HAP-1 (cell line): ENCODE measurements around the gene RPP25L.

Source experiments
- DNase-seq, 2 experiments: peaks; one replicate each; pipeline ENCODE4 v3.0.0-alpha.2; 2016 to 2020; ENCODE audit warnings: low spot score in 2 of 2
- H3K27me3 ChIP-seq: fragments of 250-450 bp; sonication (Bioruptor Pico); 2 replicates; pipeline ENCODE4 v1.5.1; 2020; ENCODE audit warnings: low read depth, mild to moderate bottlenecking, moderate library complexity
- H3K36me3 ChIP-seq: fragments of 250-450 bp; sonication (Bioruptor Pico); replicated peaks from 2 replicates; pipeline ENCODE4 v1.5.1; 2020; ENCODE audit warnings: mild to moderate bottlenecking
- H3K4me1 ChIP-seq: fragments of 250-450 bp; sonication (Bioruptor Pico); 2 replicates; pipeline ENCODE4 v1.5.1; 2020; ENCODE audit warnings: mild to moderate bottlenecking
- H3K4me3 ChIP-seq: fragments of 250-450 bp; sonication (Bioruptor Pico); 2 replicates; pipeline ENCODE4 v1.5.1; 2020; ENCODE audit warnings: mild to moderate bottlenecking, moderate library complexity
- H3K9me3 ChIP-seq: fragments of 250-450 bp; sonication (Bioruptor Pico); 2 replicates; pipeline ENCODE4 v1.5.1; 2020; ENCODE audit warnings: mild to moderate bottlenecking, moderate library complexity
- in situ Hi-C: fragments of 300-500 bp; cut with MboI; formaldehyde crosslinking; loops from 3 replicates; pipeline ENCODE4 v1.14.3; 2020; ENCODE audit warnings: low sequenced_read_pairs, inconsistent platforms, mixed read lengths

The RPP25L gene

DNA sequence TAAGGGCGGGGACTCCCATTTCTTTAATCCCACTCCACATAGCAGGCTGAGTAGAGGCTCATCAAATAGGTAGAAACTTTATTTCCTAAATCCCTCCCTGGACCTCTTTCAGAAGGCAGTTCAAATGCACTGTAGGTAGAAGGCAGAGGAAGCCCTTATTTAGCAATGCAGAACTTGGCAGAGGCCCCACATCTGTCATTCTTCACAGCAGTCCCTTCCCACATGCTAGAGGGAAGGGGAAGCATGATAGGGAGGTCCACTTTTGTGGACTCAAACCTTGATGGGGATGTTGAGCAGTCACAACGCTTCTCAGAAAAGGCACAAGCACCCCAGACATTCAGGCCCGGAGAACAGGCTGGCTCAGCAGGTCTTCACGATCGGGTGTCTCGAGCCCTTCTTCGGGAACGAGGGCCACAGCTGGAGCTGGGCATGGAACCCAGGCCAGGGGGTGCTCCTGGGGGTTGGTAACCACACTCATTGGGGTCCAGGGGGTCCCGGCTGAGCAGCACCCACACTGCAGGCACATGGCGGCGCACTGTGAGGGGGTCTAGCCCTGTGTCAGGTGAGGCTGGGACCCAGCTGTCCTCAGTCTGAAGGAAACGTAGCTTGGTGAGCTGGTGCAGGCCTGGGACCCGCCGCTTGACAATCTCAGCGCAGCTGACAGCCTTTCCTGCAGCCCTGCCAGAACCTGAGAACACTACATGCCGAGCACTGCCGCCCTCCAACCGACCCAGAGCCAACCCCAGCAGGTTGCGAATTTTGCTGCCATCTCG lies 1.3 kb downstream of the RPP25L start:
- Histone ChIP-seq H3K9me3 (no peaks in the 10 kb centered on the region), H3K36me3 (peaks cover 19% of the 10 kb centered on the region; the same call in 1 of the 2 replicates), H3K4me1 (peaks cover 17% of the 10 kb centered on the region), H3K4me3 (peak overlapping the region; percentile 87), H3K27me3 (no peaks in the 10 kb centered on the region)
- in situ Hi-C loops, result no loop called here
- no peak for DNase-seq

DNA sequence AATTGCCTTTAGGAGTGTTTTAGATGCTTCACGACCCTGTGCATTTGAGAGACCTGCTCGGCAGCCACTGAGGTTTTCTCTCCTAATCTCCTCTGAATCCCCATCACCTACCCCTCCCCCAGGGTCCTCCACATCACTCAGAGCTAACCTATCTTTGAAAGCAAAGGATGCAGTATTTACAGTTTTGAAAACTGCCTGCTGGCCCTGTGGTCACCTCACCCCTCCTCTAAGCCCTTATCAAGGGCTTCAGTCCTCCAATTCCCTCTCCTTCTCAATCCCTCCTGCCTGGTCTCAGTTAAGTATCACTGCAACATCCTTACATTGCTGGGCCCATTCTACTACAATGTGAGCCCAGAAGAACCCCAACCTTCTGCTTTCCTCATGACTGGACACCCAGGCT lies 4.6 kb downstream of the RPP25L start:
- no peak for DNase-seq
- in situ Hi-C loops, result no loop called here
- peaks cover 13% of the 10 kb centered on the region for H3K4me1 ChIP-seq
- no peaks in the 10 kb centered on the region for H3K27me3 ChIP-seq
- H3K4me3 ChIP-seq, result no peak overlapping the region
- no peaks in the 10 kb centered on the region for H3K9me3 ChIP-seq
- peaks cover 13% of the 10 kb centered on the region; the same call in 1 of the 2 replicates for H3K36me3 ChIP-seq

DNA sequence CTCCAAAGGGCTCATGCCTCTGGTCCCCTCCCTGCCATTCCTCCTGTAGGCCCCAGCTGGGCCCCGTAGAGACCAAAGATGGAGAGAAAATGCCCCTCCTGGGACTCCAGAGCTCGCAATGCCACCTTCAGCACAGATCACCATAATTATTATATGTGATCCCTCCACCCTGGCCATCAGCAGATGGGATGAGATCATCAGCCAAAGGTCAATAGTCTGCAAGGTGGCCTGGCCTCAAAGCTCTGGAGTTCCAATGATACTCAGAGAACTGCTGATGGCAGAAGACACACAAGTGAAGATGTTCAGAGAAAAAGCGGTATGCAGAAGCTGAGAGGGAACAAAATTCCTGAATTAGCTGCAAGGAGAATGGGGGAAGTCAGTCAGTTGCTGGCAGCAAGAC lies 5.0 kb downstream of the RPP25L start:
- no peak overlapping the region for H3K4me3 ChIP-seq
- H3K4me1 ChIP-seq, result peaks cover 12% of the 10 kb centered on the region
- H3K9me3 ChIP-seq, result no peaks in the 10 kb centered on the region
- DNase-seq, result no peak
- in situ Hi-C loops, result no loop called here
- H3K36me3 ChIP-seq, result peaks cover 13% of the 10 kb centered on the region; the same call in 1 of the 2 replicates
- H3K27me3 ChIP-seq, result no peaks in the 10 kb centered on the region

DNA sequence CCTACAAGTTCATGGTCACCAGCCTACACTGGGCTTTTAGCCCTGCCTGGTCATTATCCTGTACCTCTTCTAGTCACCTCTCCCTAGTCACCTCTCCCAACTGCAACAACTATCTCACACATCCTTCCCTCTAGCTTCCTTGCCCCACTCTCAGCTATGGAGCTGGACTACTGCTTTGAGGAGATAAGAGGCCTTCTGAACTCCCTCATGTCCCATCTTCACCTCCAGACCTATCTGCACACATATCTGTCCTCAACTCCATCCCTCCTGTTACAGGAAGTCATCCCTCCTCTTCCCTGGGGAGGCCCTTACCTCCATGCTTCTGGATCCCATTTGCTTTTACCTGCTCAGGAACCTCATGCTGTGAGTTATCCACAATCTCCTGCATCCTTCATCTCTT lies 5.7 kb downstream of the RPP25L start:
- no peaks in the 10 kb centered on the region for H3K9me3 ChIP-seq
- no peaks in the 10 kb centered on the region for H3K27me3 ChIP-seq
- H3K4me3 ChIP-seq, result no peak overlapping the region
- peaks cover 8% of the 10 kb centered on the region; the same call in 1 of the 2 replicates for H3K36me3 ChIP-seq
- no peak for DNase-seq
- peaks cover 8% of the 10 kb centered on the region for H3K4me1 ChIP-seq
- in situ Hi-C loops, result no loop called here

DNA sequence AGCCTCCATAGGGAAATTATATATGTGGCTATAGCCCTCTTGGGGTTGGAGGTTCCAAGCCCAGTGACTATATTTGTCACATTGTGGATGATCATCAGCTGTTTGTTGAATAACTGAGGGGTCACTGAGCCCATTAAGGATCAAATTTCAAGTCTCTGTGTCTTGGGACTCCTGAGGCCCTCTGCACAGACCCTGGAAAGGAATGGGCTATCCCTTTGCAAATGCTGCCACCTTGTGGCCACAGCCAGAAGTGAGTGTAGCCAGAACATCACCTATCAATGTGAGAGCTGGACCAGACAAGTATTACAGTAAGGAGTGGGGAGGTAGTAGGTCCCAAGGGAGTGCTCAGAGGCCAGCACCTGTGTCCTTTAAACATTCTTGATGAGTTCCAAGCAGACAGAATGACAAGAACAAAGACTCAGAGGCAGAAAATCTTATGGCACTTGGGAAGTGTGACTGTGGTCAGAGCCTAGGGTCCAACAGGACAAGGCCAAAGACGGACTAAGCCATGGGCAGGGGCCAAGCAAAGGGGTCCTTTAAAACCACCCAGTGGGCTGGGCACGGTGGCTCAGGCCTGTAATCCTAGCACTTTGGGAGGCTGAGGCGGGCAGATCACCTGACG lies 8.2 kb downstream of the RPP25L start:
- H3K9me3 ChIP-seq, result no peaks in the 10 kb centered on the region
- no peaks in the 10 kb centered on the region for H3K4me1 ChIP-seq
- DNase-seq, result peak; percentile 70 to 92
- H3K27me3 ChIP-seq, result no peaks in the 10 kb centered on the region
- H3K36me3 ChIP-seq, result no peaks in the 10 kb centered on the region
- in situ Hi-C loops, result loop anchor here (5.0 kb wide), 1 partner anchor 196 kb away; no protein-coding TSS in a partner anchor
- no peak overlapping the region for H3K4me3 ChIP-seq

DNA sequence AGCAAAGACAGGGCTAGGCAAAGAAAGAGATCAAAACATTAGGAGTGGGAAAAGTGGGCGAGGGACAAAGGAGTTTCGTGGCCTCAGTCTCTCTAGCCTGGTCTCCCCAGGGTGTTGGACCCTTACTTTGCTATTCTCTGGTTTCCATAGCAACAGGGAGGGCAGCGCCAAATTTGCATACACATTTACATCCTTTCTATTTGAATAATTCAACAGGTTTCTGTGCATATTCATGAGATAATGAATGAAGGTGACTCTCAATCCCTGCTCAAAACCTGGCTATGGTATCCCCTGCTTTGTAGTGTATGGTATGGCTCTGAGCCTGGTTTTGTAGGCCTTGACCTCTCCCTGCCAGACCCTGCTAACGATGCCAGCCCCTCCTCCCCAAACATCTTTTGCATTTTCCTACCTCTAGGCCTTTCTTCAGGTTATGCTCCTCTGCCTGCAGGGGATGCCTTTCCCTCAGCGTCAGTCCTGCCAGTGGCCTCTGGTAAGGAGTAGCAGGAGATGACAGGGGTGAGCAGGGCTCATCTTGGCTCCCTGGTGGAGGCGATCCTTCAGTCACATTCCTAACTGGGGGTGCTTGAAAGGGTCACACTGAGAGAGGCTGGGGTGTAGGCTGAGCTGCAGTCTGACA lies 9.8 kb downstream of the RPP25L start:
- no peak for DNase-seq
- Histone ChIP-seq H3K4me3 (no peak overlapping the region), H3K27me3 (no peaks in the 10 kb centered on the region), H3K36me3 (no peaks in the 10 kb centered on the region), H3K9me3 (no peaks in the 10 kb centered on the region), H3K4me1 (no peaks in the 10 kb centered on the region)
- in situ Hi-C loops, result loop anchor here (5.0 kb wide), 1 partner anchor 195 kb away; no protein-coding TSS in a partner anchor

DNA sequence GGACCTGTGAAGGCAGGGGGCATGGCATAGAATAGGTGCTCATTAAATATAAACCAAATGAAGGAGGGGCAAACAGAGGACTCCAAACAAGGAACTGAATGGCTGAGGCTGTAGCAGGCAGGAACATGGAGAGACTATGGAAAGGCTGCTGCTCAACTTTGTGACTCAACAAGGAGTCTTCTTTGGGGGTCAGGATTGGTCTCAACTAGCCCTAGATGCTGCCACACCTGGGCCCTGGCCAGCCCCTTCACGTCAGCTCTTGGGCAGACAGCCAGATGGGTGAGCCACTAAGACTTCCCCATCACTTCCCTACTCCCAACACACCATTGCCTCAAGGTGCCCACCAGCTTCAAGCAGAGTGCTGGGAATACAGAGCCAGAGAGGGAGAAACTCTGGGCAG lies 11.0 kb downstream of the RPP25L start:
- H3K4me3 ChIP-seq, result no peak overlapping the region
- H3K4me1 ChIP-seq, result no peaks in the 10 kb centered on the region
- no peaks in the 10 kb centered on the region for H3K9me3 ChIP-seq
- DNase-seq, result no peak
- no peaks in the 10 kb centered on the region for H3K27me3 ChIP-seq
- H3K36me3 ChIP-seq, result no peaks in the 10 kb centered on the region
- in situ Hi-C loops, result loop anchor here (5.0 kb wide), 1 partner anchor 194 kb away; no protein-coding TSS in a partner anchor

DNA sequence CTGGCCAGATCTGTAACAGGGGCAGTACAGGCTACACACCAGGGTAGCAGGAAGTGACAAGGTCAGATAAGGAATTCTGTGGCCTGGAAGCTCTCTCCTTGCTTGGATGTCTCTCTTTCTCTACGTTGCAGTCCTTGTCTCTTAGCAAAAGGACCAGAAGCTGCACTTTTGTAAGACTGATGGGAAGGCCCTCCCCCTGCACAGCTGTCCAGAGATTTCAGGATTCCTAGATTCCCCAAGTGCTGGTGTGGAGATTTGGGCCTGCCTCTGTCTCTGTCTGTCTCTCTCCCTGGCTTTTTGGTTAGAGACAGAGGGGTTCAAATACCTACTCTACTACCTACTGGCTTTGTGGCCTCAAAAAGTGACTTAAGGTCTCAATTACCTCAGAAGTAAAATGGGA lies 12.4 kb downstream of the RPP25L start:
- Histone ChIP-seq H3K4me3 (no peak overlapping the region), H3K9me3 (no peaks in the 10 kb centered on the region), H3K4me1 (no peaks in the 10 kb centered on the region), H3K27me3 (no peaks in the 10 kb centered on the region), H3K36me3 (no peaks in the 10 kb centered on the region)
- DNase-seq, result no peak
- in situ Hi-C loops, result no loop called here

DNA sequence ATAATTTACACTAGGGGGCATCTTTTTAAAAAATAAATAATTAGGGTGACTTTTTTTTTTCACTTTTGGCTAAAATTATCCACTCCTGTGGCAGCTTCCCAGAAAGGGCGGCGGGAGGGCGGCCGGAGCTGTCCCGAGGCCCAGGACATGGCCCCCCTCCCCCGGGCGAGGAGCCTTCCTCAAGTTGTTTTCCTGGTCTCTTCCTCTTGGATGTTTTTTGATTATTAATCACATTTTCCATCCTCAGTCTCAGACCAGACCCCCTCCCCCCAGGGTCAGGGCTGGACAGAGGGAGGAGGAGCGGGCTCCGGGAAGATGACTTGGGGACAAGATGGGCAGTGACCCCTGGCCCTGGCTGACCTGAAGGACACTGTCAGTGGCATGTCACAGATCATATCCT lies 17.7 kb downstream of the RPP25L start:
- no peaks in the 10 kb centered on the region for H3K36me3 ChIP-seq
- no peaks in the 10 kb centered on the region for H3K9me3 ChIP-seq
- no peak for DNase-seq
- no peaks in the 10 kb centered on the region; the same call in 1 of the 2 replicates for H3K4me1 ChIP-seq
- in situ Hi-C loops, result loop anchor here (5.0 kb wide), 1 partner anchor 162 kb away; no protein-coding TSS in a partner anchor
- H3K4me3 ChIP-seq, result no peak overlapping the region
- H3K27me3 ChIP-seq, result peaks cover 1% of the 10 kb centered on the region

DNA sequence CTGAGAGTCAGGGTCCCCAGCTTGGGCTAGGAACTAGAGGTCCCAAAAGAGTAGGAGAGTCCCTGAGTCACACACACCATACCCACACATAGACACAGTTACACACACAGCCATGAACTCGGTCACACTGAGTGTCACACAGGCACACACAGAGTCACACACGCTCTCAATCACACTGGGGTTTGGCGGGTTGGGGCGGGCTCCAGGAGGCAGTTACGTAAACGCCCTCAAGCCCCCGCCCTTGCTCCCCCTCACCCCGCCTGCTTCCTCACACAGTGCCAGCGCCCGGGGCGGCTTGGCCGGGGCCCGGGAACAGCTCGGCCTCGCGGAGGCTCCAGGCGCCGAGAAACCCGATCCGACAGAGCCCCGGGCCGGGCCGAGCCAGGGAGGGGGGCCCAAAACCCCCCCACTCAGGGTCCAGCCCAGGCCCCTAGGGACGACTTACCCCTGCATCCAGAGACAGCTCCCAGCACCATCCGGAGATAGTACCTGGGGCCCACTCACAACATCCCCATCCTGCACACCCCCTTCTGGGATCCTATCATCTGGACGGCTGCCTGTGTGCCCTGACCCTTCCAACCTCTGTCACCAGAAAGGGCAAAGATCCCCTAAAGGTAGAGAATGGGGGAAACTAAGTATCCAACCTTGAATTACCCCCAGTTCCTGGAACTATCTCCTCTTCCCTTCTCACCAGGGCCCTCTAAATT lies 18.8 kb downstream of the RPP25L start:
- Histone ChIP-seq H3K4me3 (no peak overlapping the region), H3K27me3 (peaks cover 13% of the 10 kb centered on the region), H3K36me3 (no peaks in the 10 kb centered on the region), H3K9me3 (no peaks in the 10 kb centered on the region), H3K4me1 (no peaks in the 10 kb centered on the region; the same call in 1 of the 2 replicates)
- in situ Hi-C loops, result loop anchor here (5.0 kb wide), 1 partner anchor 161 kb away; no protein-coding TSS in a partner anchor
- DNase-seq, result peak in 1 of 2 experiments; percentile 44

DNA sequence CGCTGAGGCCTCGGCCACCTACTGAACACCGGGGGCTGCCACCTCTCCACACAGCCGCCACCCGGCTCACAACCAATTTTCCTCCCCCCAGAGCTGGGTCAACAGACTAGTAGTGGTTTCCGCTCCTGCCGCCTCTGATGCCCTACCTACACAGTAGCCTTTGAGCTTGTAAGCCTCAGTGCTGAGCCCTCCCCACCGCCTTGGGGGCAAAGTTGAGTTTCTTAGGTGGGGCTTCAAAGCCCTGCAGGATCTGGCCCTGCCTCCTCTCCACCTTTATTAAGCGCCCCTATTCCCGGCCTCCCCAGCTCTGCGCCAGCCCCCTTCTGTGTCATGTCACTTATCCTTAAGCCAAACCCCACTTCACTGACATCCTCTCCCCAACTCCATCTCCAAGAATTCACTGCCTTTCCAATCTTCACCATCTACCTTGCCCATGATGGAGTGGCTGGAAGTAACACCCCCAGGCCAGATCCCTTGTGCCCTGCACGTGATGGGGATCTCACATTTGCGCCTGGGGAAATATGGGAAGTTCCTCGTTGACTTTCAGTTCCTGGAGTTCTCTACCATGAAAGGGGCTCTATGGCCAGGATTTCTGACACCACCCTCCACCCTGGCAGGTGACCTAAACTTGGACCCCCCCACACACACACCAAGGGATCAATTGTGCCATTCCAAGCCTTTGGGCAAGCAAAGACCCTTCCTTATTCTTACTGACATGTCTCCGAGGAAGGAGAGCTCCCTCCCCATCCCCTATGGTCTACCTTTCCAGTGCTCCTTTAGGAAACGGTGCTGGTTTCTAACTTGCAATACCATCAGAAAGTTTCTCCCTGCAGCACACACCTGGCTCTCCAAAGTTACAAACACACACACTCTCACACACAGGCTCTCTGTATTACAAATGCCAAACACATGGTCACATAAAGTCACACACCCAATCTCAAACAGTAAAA lies 19.7 kb downstream of the RPP25L start:
- H3K4me1 ChIP-seq, result no peaks in the 10 kb centered on the region; the same call in 1 of the 2 replicates
- no peaks in the 10 kb centered on the region for H3K9me3 ChIP-seq
- H3K36me3 ChIP-seq, result no peaks in the 10 kb centered on the region
- in situ Hi-C loops, result loop anchor here (5.0 kb wide), 1 partner anchor 160 kb away; no protein-coding TSS in a partner anchor
- H3K4me3 ChIP-seq, result no peak overlapping the region
- H3K27me3 ChIP-seq, result peaks cover 20% of the 10 kb centered on the region
- DNase-seq, result no peak

DNA sequence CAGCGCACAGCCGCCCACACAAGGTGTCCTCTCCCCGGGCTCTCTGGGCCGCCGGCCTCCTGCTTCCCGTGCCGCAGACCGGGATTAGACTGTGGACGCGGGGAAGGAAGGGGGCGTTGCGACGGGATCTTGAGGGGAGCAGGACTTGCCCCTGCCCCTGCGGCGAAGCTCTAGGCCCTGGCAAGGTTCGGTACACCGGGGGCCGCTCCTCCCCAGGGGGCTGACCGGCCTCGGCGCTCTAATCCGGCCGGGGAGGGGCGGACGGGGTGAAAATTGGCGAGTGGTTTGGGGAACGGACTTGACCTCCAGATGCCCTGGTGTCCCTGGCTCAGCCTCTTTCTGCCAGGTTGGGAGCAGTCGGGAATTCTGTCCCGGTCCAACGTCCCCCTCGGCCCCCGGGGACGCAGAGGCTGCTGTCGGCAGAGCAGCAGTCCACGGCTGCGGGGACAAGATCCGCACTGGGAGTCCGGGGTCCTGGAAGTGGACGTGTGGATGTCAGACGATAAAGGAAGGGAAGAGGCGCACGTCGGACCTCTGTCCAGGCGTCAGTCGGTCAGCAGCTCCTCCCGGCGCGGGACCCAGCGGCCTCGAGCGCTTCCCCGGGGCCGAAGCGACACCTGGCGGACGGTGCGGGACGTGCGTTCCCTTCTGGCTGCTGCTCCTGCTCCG lies 20.5 kb downstream of the RPP25L start:
- no peaks in the 10 kb centered on the region; the same call in 1 of the 2 replicates for H3K4me1 ChIP-seq
- no peaks in the 10 kb centered on the region for H3K9me3 ChIP-seq
- H3K36me3 ChIP-seq, result no peaks in the 10 kb centered on the region
- in situ Hi-C loops, result loop anchor here (5.0 kb wide), 1 partner anchor 159 kb away; no protein-coding TSS in a partner anchor
- H3K4me3 ChIP-seq, result no peak overlapping the region
- H3K27me3 ChIP-seq, result peaks cover 28% of the 10 kb centered on the region
- DNase-seq, result peak; percentile 56 to 92
